ENCODE data around the gene CBLN3. TPM values are rescaled to one million over a fixed set of nuclear protein-coding genes. Genes with fewer than 3 reads are reported as not detected.

CBLN3 gene
- total RNA-seq, 2 donors from 2014 or later = 1.3 to 4.2 TPM

GRCh38 chr14:24404814-24405213 is 24.7 kb downstream of the CBLN3 start:
- no peaks in the 10 kb centered on the region for H3K9me3 ChIP-seq
- H3K27ac ChIP-seq = no peak overlapping the region
- TF ChIP-seq, protein P1, sequence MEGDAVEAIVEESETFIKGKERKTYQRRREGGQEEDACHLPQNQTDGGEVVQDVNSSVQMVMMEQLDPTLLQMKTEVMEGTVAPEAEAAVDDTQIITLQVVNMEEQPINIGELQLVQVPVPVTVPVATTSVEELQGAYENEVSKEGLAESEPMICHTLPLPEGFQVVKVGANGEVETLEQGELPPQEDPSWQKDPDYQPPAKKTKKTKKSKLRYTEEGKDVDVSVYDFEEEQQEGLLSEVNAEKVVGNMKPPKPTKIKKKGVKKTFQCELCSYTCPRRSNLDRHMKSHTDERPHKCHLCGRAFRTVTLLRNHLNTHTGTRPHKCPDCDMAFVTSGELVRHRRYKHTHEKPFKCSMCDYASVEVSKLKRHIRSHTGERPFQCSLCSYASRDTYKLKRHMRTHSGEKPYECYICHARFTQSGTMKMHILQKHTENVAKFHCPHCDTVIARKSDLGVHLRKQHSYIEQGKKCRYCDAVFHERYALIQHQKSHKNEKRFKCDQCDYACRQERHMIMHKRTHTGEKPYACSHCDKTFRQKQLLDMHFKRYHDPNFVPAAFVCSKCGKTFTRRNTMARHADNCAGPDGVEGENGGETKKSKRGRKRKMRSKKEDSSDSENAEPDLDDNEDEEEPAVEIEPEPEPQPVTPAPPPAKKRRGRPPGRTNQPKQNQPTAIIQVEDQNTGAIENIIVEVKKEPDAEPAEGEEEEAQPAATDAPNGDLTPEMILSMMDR (IDR thresholded peaks at IDR 0.05) = no peak
- ATAC-seq (ENCODE audit: insufficient number of reproducible peaks, low FRiP score, low read depth) (no peak), DNase-seq (ENCODE audit: low spot score) (no peak)
- H3K4me3 ChIP-seq = no peak overlapping the region
- peaks cover 8% of the 10 kb centered on the region for H3K36me3 ChIP-seq
- no peaks in the 10 kb centered on the region for H3K27me3 ChIP-seq (replicated peaks; ENCODE audit: insufficient read depth)
- H3K4me1 ChIP-seq (ENCODE audit: control insufficient read depth in 1 of 2, low read depth in 2 of 2) = peaks cover 6 to 20% of the 10 kb centered on the region in 2 donors

DNA sequence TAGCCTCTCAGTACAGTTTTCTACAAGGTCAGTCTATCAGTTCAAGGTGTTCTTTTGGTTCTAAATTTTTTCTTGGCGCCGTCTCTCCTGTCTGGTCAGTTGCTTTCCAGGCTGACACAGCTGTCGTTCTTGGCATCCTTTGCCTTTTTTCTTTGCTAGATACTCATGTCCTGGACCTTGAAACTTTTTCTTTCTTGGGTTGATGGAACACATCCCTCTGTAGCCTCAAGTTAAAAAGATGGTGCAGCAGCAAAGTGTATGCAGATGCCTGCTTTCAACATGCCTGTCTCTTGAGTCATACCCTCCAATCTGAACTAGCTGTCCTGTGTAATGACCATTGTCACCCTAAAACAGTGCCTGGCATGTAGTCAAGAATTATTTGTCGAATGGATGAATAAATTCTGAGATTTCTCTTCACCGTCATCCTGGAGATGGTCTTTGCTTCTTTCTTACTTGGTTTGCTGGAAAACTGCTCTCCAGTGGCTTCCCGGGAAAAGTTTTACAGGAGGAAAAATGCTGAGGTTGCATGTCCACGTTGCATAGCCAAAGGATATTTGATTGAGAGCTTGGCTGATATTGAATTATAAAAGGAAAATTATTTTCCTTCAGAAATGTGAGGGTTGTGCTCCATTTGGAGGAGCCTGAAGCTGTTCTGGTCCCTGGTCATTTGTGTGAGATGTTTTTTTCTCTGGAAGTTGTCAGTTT is 26.0 kb downstream of the CBLN3 start:
- DNase-seq (ENCODE audit: low spot score) (no peak), ATAC-seq (ENCODE audit: insufficient number of reproducible peaks, low FRiP score, low read depth) (no peak)
- TF ChIP-seq, protein P1 (IDR thresholded peaks at IDR 0.05) = no peak
- no peaks in the 10 kb centered on the region for H3K9me3 ChIP-seq
- no peak overlapping the region for H3K27ac ChIP-seq
- peaks cover 10 to 27% of the 10 kb centered on the region in 2 donors for H3K4me1 ChIP-seq (ENCODE audit: control insufficient read depth in 1 of 2, low read depth in 2 of 2)
- H3K36me3 ChIP-seq = peaks cover 7% of the 10 kb centered on the region
- no peak overlapping the region for H3K4me3 ChIP-seq
- no peaks in the 10 kb centered on the region for H3K27me3 ChIP-seq (replicated peaks; ENCODE audit: insufficient read depth)

GRCh38 chr14:24401810-24402702 is 27.4 kb downstream of the CBLN3 start:
- no peak for DNase-seq (ENCODE audit: low spot score)
- no peaks in the 10 kb centered on the region for H3K36me3 ChIP-seq
- ATAC-seq (ENCODE audit: insufficient number of reproducible peaks, low FRiP score, low read depth) = no peak
- H3K27me3 ChIP-seq (replicated peaks; ENCODE audit: insufficient read depth) = no peaks in the 10 kb centered on the region
- H3K4me1 ChIP-seq (ENCODE audit: control insufficient read depth in 1 of 2, low read depth in 2 of 2) = peaks cover 13 to 32% of the 10 kb centered on the region in 2 donors
- H3K27ac ChIP-seq = no peak overlapping the region
- TF ChIP-seq, protein P1 (IDR thresholded peaks at IDR 0.05) = no peak
- H3K9me3 ChIP-seq = no peaks in the 10 kb centered on the region
- no peak overlapping the region for H3K4me3 ChIP-seq

DNA sequence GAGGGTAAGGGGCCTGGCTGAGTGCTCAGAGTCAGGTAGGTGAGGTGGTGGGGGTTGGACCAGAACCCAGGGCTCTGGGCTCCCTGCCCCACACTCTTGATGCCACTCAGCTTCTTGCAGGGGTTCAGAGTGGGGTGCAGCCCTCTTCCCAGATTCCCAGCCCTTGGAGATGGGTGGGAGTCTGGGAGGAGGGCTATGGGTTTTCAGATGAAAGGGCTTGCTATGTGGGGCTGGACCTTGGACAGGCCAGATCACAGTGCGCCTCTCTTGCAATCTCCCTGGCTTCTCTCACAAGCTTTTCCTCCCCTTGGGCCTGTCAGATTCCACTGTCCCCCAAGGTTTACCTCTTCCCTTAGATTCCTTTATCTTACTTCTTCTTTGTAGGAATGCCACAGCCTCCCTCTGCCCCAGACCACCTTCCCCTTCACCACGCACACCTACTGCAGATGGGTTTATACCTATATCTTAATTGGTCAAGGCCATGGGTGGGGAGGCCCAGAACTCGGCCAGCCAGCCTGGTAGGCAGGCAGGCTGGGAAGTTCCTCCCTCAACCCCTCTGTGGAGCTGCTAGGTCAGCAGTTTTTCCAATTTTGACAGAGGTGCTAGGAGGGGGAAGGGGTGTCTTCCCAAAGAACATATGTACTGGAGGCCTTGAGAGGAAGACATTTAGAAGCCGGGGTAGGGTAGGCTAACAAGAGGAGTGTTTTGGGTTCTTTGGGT is 29.3 kb downstream of the CBLN3 start:
- Histone ChIP-seq H3K27ac (no peak overlapping the region), H3K27me3 (replicated peaks; ENCODE audit: insufficient read depth) (no peaks in the 10 kb centered on the region), H3K36me3 (no peaks in the 10 kb centered on the region), H3K4me3 (peak overlapping the region; percentile 91), H3K9me3 (no peaks in the 10 kb centered on the region), H3K4me1 (ENCODE audit: control insufficient read depth in 1 of 2, low read depth in 2 of 2) (peaks cover 13 to 32% of the 10 kb centered on the region in 2 donors)
- DNase-seq (ENCODE audit: low spot score) (no peak), ATAC-seq (ENCODE audit: insufficient number of reproducible peaks, low FRiP score, low read depth) (no peak)
- TF ChIP-seq, protein P1 (IDR thresholded peaks at IDR 0.05) = no peak

DNA sequence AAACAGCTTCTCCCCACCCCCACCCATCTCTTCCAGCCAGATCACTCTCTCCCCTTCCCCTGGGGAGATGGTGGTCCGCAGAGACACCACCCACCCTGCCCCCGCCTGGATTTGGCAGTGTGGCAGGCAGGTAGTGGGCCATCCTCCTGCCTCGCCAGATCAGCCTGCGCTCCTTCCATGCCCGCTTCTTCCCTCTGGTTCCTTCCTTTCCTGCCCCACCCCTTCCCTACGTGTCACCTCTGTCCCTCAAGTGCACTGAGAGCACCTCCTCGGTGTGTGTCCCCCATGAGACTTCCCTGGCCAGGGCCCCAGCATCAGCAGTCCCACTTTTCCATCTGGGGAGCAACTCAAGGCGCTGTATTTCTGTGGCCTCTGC is 30.0 kb downstream of the CBLN3 start:
- Histone ChIP-seq H3K9me3 (no peaks in the 10 kb centered on the region), H3K27ac (peak overlapping the region in 1 of 2 donors; percentile 36), H3K27me3 (replicated peaks; ENCODE audit: insufficient read depth) (no peaks in the 10 kb centered on the region), H3K4me1 (ENCODE audit: control insufficient read depth in 1 of 2, low read depth in 2 of 2) (peaks cover 13 to 32% of the 10 kb centered on the region in 2 donors), H3K4me3 (peak overlapping the region; percentile 91), H3K36me3 (no peaks in the 10 kb centered on the region)
- ATAC-seq (ENCODE audit: insufficient number of reproducible peaks, low FRiP score, low read depth) (peak; percentile 5), DNase-seq (ENCODE audit: low spot score) (no peak)
- TF ChIP-seq, protein P1 (IDR thresholded peaks at IDR 0.05) = no peak
